Measurements from ENCODE around the gene MAGI2. TPM values are rescaled to one million over a fixed set of nuclear protein-coding genes. Genes with fewer than 3 reads are reported as not detected.

MAGI2 gene
- total and polyA plus RNA-seq, 8 donors = 6.1 to 9.2 (median 7.1) TPM

- no peak for DNase-seq
- intact Hi-C loops (cut with DNase I) = no loop called here
- Histone ChIP-seq H3K27me3 (no peaks in the 10 kb centered on the region), H3K9me3 (no peaks in the 10 kb centered on the region), H3K4me1 (no peaks in the 10 kb centered on the region), H3K4me3 (no peak overlapping the region), H3K27ac (no peak overlapping the region), H3K36me3 (no peaks in the 10 kb centered on the region)
- no peak for TF ChIP-seq CTCF (IDR thresholded peaks at IDR 0.05)
- ATAC-seq = no peak
These were observed 152.0 kb downstream of the MAGI2 start for GRCh38 chr7:79301419-79301818.

- intact Hi-C loops (cut with DNase I) = no loop called here
- no peaks in the 10 kb centered on the region for H3K9me3 ChIP-seq
- no peak for ATAC-seq
- H3K27me3 ChIP-seq = no peaks in the 10 kb centered on the region
- no peak overlapping the region for H3K4me3 ChIP-seq
- H3K27ac ChIP-seq = no peak overlapping the region
- no peak for TF ChIP-seq CTCF (IDR thresholded peaks at IDR 0.05)
- H3K4me1 ChIP-seq = no peaks in the 10 kb centered on the region
- DNase-seq = no peak
- no peaks in the 10 kb centered on the region for H3K36me3 ChIP-seq
These were observed 152.9 kb downstream of the MAGI2 start for GRCh38 chr7:79300573-79300972.

GRCh38 chr7:79298145-79298760 is 155.2 kb downstream of the MAGI2 start:
- DNase-seq (peak in 1 of 4 donors; percentile 59), ATAC-seq (peak; percentile 36)
- H3K9me3 ChIP-seq = no peaks in the 10 kb centered on the region
- no peak overlapping the region for H3K4me3 ChIP-seq
- H3K4me1 ChIP-seq = no peaks in the 10 kb centered on the region
- intact Hi-C loops (cut with DNase I) = no loop called here
- no peaks in the 10 kb centered on the region for H3K27me3 ChIP-seq
- no peak overlapping the region for H3K27ac ChIP-seq
- TF ChIP-seq CTCF (IDR thresholded peaks at IDR 0.05) = peak; percentile 60 to 68
- no peaks in the 10 kb centered on the region for H3K36me3 ChIP-seq

- no peak for TF ChIP-seq CTCF (IDR thresholded peaks at IDR 0.05)
- ATAC-seq (no peak), DNase-seq (no peak)
- no peaks in the 10 kb centered on the region for H3K9me3 ChIP-seq
- no peaks in the 10 kb centered on the region for H3K27me3 ChIP-seq
- H3K4me1 ChIP-seq = no peaks in the 10 kb centered on the region
- no peaks in the 10 kb centered on the region for H3K36me3 ChIP-seq
- no peak overlapping the region for H3K27ac ChIP-seq
- H3K4me3 ChIP-seq = no peak overlapping the region
- intact Hi-C loops (cut with DNase I) = no loop called here
These were observed 156.7 kb downstream of the MAGI2 start for GRCh38 chr7:79296553-79297320.

GRCh38 chr7:79293655-79294142 is 159.8 kb downstream of the MAGI2 start:
- H3K9me3 ChIP-seq = no peaks in the 10 kb centered on the region
- H3K27me3 ChIP-seq = no peaks in the 10 kb centered on the region
- intact Hi-C loops (cut with DNase I) = no loop called here
- TF ChIP-seq CTCF (IDR thresholded peaks at IDR 0.05) = no peak
- no peak overlapping the region for H3K4me3 ChIP-seq
- no peaks in the 10 kb centered on the region for H3K36me3 ChIP-seq
- DNase-seq = peak in 2 of 4 donors; percentile 13 to 57
- peak; percentile 98 for ATAC-seq
- no peak overlapping the region for H3K27ac ChIP-seq
- no peaks in the 10 kb centered on the region for H3K4me1 ChIP-seq

All from left lung (tissue), 10 donors.